ENCODE measurements around the gene URI1.
"Not testable (repeated sequence)": the region's sequence is repeated elsewhere in the genome, so short reads cannot be mapped to it uniquely, and the experiment has no call there.

Gene URI1

DNA sequence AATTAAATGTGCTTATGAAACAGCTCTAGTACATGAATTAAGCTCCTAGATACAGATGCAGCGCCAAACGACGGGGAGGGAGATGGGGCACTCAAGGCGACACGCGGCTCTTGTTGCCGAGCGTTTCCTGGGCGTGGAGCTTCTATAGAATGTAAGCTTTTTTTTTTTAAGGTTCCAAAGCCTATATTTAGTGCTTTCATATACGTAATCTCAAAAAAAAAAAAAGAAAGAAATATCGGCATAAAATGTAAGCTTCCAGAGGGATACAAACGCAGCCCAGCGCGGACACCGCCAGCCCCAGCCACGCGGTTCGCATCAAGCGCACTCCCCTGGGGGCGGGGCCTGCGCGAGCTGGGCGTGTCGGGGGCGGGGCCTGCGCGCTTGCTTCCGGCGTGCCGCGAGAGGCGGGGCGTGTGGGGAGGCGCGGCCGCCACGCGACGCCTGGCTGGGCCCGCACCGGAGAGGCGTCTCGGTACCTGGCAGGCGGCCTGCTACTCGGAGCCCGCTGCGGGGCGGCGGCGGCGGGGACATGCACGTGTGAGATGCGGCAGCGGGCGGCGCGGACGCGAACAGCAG is at the start of gene URI1:
URI1 (plus strand) TSS at position 412 of the 576 bp plus-strand sequence. CDS start 309 bp downstream, outside the sequence.
- ATAC-seq (replicated peaks; ENCODE audit: extremely low read depth, poor library complexity, severe bottlenecking), result peak; percentile 85
- Mint-ChIP-seq H3K36me3 (ENCODE audit: insufficient read depth) (peaks cover 1% of the 10 kb centered on the region), H3K27me3 (no peaks in the 10 kb centered on the region), H3K4me1 (peaks cover 47% of the 10 kb centered on the region), H3K4me3 (peak within 1 kb of the TSS; percentile 92), H3K9me3 (no peaks in the 10 kb centered on the region), H3K27ac (ENCODE audit: low read depth) (peak within 1 kb of the TSS; percentile 88)
- DNase-seq (ENCODE audit: low spot score in 2 of 2), result peak; percentile 88 to 95

- no peaks in the 10 kb centered on the region for H3K9me3 Mint-ChIP-seq
- H3K36me3 Mint-ChIP-seq (ENCODE audit: insufficient read depth), result no peaks in the 10 kb centered on the region
- DNase-seq (ENCODE audit: low spot score in 2 of 2) (no peak), ATAC-seq (replicated peaks; ENCODE audit: extremely low read depth, poor library complexity, severe bottlenecking) (no peak)
- no peaks in the 10 kb centered on the region for H3K4me1 Mint-ChIP-seq
- no peak overlapping the region for H3K4me3 Mint-ChIP-seq
- no peak overlapping the region for H3K27ac Mint-ChIP-seq (ENCODE audit: low read depth)
- H3K27me3 Mint-ChIP-seq, result peaks cover 15% of the 10 kb centered on the region
These were observed 48.3 kb upstream of the URI1 start for GRCh38 chr19:29893606-29894284.

DNA sequence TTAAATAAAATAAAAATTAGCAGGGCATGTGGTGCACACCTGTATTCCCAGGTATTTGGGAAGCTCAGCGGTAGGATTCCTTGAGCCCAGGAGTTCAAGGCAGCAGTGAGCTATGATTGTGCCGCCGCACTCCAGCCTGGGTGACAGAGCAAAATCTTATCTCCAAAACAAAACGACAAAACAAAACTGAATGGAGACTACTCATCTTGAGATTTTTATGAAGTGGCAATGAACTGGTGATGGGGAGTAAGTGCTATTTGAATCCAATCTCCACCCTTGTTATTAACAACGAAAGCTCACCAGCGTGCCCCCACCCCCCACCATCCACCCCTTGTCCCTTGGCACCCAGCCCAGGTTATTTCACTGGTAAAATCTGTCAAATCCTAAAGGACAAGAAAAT is 45.2 kb upstream of the URI1 start:
- Mint-ChIP-seq H3K36me3 (ENCODE audit: insufficient read depth) (no peaks in the 10 kb centered on the region), H3K9me3 (no peaks in the 10 kb centered on the region), H3K27me3 (peaks cover 15% of the 10 kb centered on the region), H3K4me1 (no peaks in the 10 kb centered on the region), H3K4me3 (no peak overlapping the region), H3K27ac (ENCODE audit: low read depth) (no peak overlapping the region)
- DNase-seq (ENCODE audit: low spot score in 2 of 2) (no peak), ATAC-seq (replicated peaks; ENCODE audit: extremely low read depth, poor library complexity, severe bottlenecking) (no peak)

DNA sequence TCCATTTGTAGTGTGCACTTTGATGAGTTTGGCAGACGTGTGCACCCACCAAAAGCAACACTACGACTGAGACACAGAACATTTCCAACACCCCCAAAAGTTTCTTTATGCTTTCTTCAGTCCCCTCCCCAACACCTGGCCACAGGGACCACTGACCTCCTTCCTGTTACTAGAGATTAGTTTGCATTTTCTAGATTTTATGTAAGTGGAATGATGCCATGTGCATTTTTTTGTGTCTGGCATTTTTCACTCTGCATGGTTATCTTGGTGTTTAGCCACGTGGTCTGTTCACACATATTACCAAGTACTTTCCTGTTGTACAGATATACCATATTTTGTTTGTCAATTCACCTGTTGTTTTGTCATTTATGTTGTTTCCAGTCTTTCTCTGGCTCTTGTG is 44.6 kb upstream of the URI1 start:
- Mint-ChIP-seq H3K4me3 (no peak overlapping the region), H3K4me1 (no peaks in the 10 kb centered on the region), H3K36me3 (ENCODE audit: insufficient read depth) (no peaks in the 10 kb centered on the region), H3K27ac (ENCODE audit: low read depth) (no peak overlapping the region), H3K9me3 (no peaks in the 10 kb centered on the region), H3K27me3 (peaks cover 15% of the 10 kb centered on the region)
- no peak for ATAC-seq (replicated peaks; ENCODE audit: extremely low read depth, poor library complexity, severe bottlenecking)
- DNase-seq (ENCODE audit: low spot score in 2 of 2), result no peak

DNA sequence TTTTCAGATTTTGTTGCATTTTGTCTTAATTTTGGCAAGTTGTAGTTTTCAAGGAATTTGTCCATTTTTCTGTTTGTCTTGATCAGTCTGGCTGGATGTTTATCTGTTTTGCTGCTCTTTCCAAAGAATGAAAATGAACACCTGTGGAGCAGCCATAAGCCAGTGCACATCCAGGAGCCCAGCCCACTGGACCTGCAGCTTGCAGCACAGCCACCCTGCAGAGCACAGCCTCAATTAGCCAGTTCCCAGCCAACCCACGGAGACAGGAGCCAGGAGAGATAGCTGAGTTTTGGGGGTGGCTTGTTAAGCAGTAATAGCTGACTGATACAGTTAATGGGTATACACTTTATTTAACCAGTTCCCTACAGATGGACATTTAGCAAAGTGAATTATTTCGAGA is 38.0 kb upstream of the URI1 start:
- H3K27ac Mint-ChIP-seq (ENCODE audit: low read depth), result no peak overlapping the region
- no peaks in the 10 kb centered on the region for H3K36me3 Mint-ChIP-seq (ENCODE audit: insufficient read depth)
- H3K4me1 Mint-ChIP-seq, result no peaks in the 10 kb centered on the region
- H3K4me3 Mint-ChIP-seq, result no peak overlapping the region
- peaks cover 9% of the 10 kb centered on the region for H3K27me3 Mint-ChIP-seq
- ATAC-seq (replicated peaks; ENCODE audit: extremely low read depth, poor library complexity, severe bottlenecking) (no peak), DNase-seq (ENCODE audit: low spot score in 2 of 2) (no peak)
- H3K9me3 Mint-ChIP-seq, result no peaks in the 10 kb centered on the region

- Mint-ChIP-seq H3K9me3 (no peaks in the 10 kb centered on the region), H3K4me1 (no peaks in the 10 kb centered on the region), H3K4me3 (no peak overlapping the region), H3K36me3 (ENCODE audit: insufficient read depth) (peaks cover 3% of the 10 kb centered on the region), H3K27me3 (peaks cover 20% of the 10 kb centered on the region), H3K27ac (ENCODE audit: low read depth) (no peak overlapping the region)
- DNase-seq (ENCODE audit: low spot score in 2 of 2) (no peak), ATAC-seq (replicated peaks; ENCODE audit: extremely low read depth, poor library complexity, severe bottlenecking) (no peak)
These were observed 32.8 kb upstream of the URI1 start for GRCh38 chr19:29908963-29909944.

GRCh38 chr19:29914933-29915332 is 27.1 kb upstream of the URI1 start:
- ATAC-seq (replicated peaks; ENCODE audit: extremely low read depth, poor library complexity, severe bottlenecking) (no peak), DNase-seq (ENCODE audit: low spot score in 2 of 2) (no peak)
- Mint-ChIP-seq H3K36me3 (ENCODE audit: insufficient read depth) (peaks cover 3% of the 10 kb centered on the region), H3K9me3 (no peaks in the 10 kb centered on the region), H3K4me1 (no peaks in the 10 kb centered on the region), H3K4me3 (no peak overlapping the region), H3K27ac (ENCODE audit: low read depth) (no peak overlapping the region), H3K27me3 (peaks cover 70% of the 10 kb centered on the region)

DNA sequence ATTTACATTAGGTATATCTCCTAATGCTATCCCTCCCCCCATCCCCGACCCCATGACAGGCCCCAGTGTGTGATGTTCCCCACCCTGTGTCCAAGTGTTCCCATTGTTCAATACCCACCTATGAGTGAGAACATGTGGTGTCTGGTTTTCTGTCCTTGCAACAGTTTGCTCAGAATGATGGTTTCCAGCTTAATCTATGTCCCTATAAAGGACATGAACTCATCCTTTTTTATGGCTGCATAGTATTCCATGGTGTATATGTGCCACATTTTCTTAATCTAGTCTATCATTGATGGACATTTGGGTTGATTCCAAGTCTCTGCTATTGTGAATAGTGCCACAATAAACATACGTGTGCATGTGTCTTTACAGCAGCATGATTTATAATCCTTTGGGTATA is 26.2 kb upstream of the URI1 start:
- H3K27me3 Mint-ChIP-seq, result peaks cover 65% of the 10 kb centered on the region

DNA sequence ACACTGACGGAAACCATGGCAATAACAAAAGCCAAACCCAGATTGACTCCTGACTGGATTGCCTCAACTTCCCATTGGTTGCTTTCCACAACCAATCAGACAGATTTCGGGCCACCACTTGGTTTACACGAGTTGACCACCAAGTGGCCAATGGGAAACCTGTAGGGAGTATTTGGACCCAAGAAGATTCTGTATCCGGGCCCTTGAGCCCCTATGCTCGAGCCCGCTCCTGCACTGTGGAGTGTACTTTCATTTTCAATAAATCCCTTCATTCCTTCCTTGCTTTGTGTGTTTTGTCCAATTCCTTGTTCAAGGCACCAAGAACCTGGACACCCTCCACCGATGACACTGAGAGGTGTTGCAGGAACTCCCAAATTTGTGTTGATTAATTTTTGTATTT is 24.1 kb upstream of the URI1 start:
- Mint-ChIP-seq H3K27ac (ENCODE audit: low read depth) (no peak overlapping the region), H3K4me1 (no peaks in the 10 kb centered on the region), H3K27me3 (peaks cover 58% of the 10 kb centered on the region), H3K9me3 (no peaks in the 10 kb centered on the region), H3K4me3 (no peak overlapping the region), H3K36me3 (ENCODE audit: insufficient read depth) (no peaks in the 10 kb centered on the region)
- no peak for DNase-seq (ENCODE audit: low spot score in 2 of 2)
- no peak for ATAC-seq (replicated peaks; ENCODE audit: extremely low read depth, poor library complexity, severe bottlenecking)

More for the DNA sequence above, 26.2 kb upstream of the URI1 start:
- not testable (repeated sequence) for H3K9me3 Mint-ChIP-seq; DNase-seq (ENCODE audit: low spot score in 2 of 2); ATAC-seq (replicated peaks; ENCODE audit: extremely low read depth, poor library complexity, severe bottlenecking); H3K36me3 Mint-ChIP-seq (ENCODE audit: insufficient read depth); H3K4me3 Mint-ChIP-seq; H3K4me1 Mint-ChIP-seq; H3K27ac Mint-ChIP-seq (ENCODE audit: low read depth)

DNA sequence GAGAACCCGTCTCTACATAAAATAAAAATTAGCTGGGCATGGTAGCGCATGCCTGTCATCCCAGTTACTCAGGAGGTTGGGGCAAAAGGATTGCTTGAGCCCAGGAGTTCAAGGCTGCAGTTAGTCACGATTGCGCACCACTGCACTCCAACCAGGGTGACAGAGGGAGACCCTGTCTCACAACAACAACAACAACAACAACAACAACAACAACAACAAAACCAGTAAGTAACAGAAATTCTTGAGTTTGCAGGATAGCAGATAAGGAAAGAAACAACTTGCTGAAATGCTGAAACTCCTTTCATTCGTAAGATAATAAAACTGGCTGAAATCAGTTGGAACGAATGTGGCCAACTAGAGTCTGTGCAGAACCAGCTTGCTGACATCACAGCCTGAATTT is 23.1 kb upstream of the URI1 start:
- Mint-ChIP-seq H3K9me3 (no peaks in the 10 kb centered on the region), H3K4me1 (no peaks in the 10 kb centered on the region), H3K36me3 (ENCODE audit: insufficient read depth) (no peaks in the 10 kb centered on the region), H3K27ac (ENCODE audit: low read depth) (no peak overlapping the region), H3K4me3 (no peak overlapping the region), H3K27me3 (peaks cover 54% of the 10 kb centered on the region)
- DNase-seq (ENCODE audit: low spot score in 2 of 2) (no peak), ATAC-seq (replicated peaks; ENCODE audit: extremely low read depth, poor library complexity, severe bottlenecking) (no peak)

- Mint-ChIP-seq H3K9me3 (no peaks in the 10 kb centered on the region), H3K27me3 (peaks cover 18% of the 10 kb centered on the region), H3K4me1 (no peaks in the 10 kb centered on the region)
These were observed 19.1 kb upstream of the URI1 start for GRCh38 chr19:29922972-29923371.

DNA sequence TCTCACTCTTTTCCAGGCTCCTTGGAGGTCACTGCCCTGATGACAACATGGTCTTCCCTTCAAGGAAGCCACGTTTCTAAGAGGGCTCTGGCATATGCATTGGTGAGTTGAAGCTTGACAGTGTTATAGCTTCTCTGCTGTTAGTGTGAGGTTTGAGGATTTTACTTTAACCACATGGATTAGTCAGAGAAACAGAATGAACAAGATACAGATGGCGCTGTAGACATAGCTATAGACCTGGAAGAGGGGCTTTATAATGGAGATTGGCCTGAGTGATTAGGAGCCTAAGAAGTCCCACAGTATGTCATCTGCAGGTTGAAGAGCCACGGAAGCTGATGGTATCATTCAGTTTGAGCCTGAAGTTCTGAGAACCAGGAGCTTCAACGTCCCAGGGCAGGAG is 18.4 kb upstream of the URI1 start:
- H3K36me3 Mint-ChIP-seq (ENCODE audit: insufficient read depth), result no peaks in the 10 kb centered on the region
- H3K27me3 Mint-ChIP-seq, result peaks cover 11% of the 10 kb centered on the region
- no peaks in the 10 kb centered on the region for H3K9me3 Mint-ChIP-seq
- no peaks in the 10 kb centered on the region for H3K4me1 Mint-ChIP-seq
- H3K27ac Mint-ChIP-seq (ENCODE audit: low read depth), result no peak overlapping the region
- no peak for DNase-seq (ENCODE audit: low spot score in 2 of 2)
- no peak overlapping the region for H3K4me3 Mint-ChIP-seq
- ATAC-seq (replicated peaks; ENCODE audit: extremely low read depth, poor library complexity, severe bottlenecking), result no peak

More at GRCh38 chr19:29922972-29923371, 19.1 kb upstream of the URI1 start:
- no peak overlapping the region for H3K27ac Mint-ChIP-seq (ENCODE audit: low read depth)
- DNase-seq (ENCODE audit: low spot score in 2 of 2) (no peak), ATAC-seq (replicated peaks; ENCODE audit: extremely low read depth, poor library complexity, severe bottlenecking) (no peak)
- H3K4me3 Mint-ChIP-seq, result no peak overlapping the region
- no peaks in the 10 kb centered on the region for H3K36me3 Mint-ChIP-seq (ENCODE audit: insufficient read depth)
